GM23338 (cell line): Measurements from ENCODE around the gene USP30. TPM values are rescaled to one million over a fixed set of nuclear protein-coding genes. Genes with fewer than 3 reads are reported as not detected.
A peak's percentile ranks its signal among the peaks of the same experiment; 100 is the strongest.

Source experiments
- ATAC-seq: fragments of 200-7000 bp; cut with Tn5 transposase; 3 replicates; pipeline ENCODE4 v1.9.1; 2020
- DNase-seq: peaks from one replicate; pipeline ENCODE4 v3.0.0-alpha.2; 2015; ENCODE audit warnings: low spot score
- H2AFZ ChIP-seq: fragments of 200-600 bp; sonication (generic); 2 replicates; pipeline ENCODE4 v1.8.0; 2016; ENCODE audit warnings: antibody characterized with exemption, mild to moderate bottlenecking, moderate library complexity
- H3F3A ChIP-seq: fragments of 200-600 bp; sonication (generic); replicated peaks from 2 replicates; pipeline ENCODE4 v1.8.0; 2017; ENCODE audit warnings: antibody characterized with exemption, mixed run types, low read depth
- H3K27ac ChIP-seq: fragments of 200-600 bp; sonication (generic); 2 replicates; pipeline ENCODE4 v1.6.1; 2016; ENCODE audit warnings: low read depth
- H3K27me3 ChIP-seq: fragments of 200-600 bp; sonication (generic); 2 replicates; pipeline ENCODE4 v1.8.0; 2016; ENCODE audit warnings: mild to moderate bottlenecking, mixed run types, moderate library complexity; ENCODE audit not compliant: insufficient read depth
- H3K36me3 ChIP-seq: fragments of 200-600 bp; sonication (generic); 2 replicates; pipeline ENCODE4 v1.8.0; 2016; ENCODE audit warnings: mild to moderate bottlenecking; ENCODE audit not compliant: insufficient read depth
- H3K4me1 ChIP-seq: fragments of 200-600 bp; sonication (generic); 2 replicates; pipeline ENCODE4 v1.8.0; 2016; ENCODE audit warnings: mild to moderate bottlenecking, moderate library complexity; ENCODE audit not compliant: insufficient read depth
- H3K4me2 ChIP-seq: fragments of 200-600 bp; sonication (generic); 2 replicates; pipeline ENCODE4 v1.7.1; 2017; ENCODE audit warnings: mixed run types
- H3K4me3 ChIP-seq: fragments of 200-600 bp; sonication (generic); 2 replicates; pipeline ENCODE4 v1.6.1; 2016; ENCODE audit warnings: mixed run types
- H3K79me2 ChIP-seq: fragments of 200-600 bp; sonication (generic); replicated peaks from 2 replicates; pipeline ENCODE4 v1.8.0; 2017; ENCODE audit warnings: mild to moderate bottlenecking; ENCODE audit not compliant: insufficient read depth
- H3K9me2 ChIP-seq: fragments of 200-600 bp; sonication (generic); 2 replicates; pipeline ENCODE4 v1.8.0; 2017; ENCODE audit not compliant: insufficient read depth
- H4K20me1 ChIP-seq: fragments of 200-600 bp; sonication (generic); replicated peaks from 2 replicates; pipeline ENCODE4 v1.8.0; 2017; ENCODE audit warnings: mild to moderate bottlenecking; ENCODE audit not compliant: insufficient read depth
- H3K27ac Mint-ChIP-seq: 2 replicates; pipeline ENCODE4 v1.8.0; 2020; ENCODE audit warnings: inconsistent platforms, mild to moderate bottlenecking, moderate library complexity, mixed read lengths
- H3K27me3 Mint-ChIP-seq: 3 replicates; pipeline ENCODE4 v1.8.0; 2022; ENCODE audit warnings: low read depth, mild to moderate bottlenecking, moderate library complexity, mixed read lengths, inconsistent platforms; ENCODE audit not compliant: insufficient read depth, poor library complexity
- H3K36me3 Mint-ChIP-seq: 3 replicates; pipeline ENCODE4 v1.8.0; 2021; ENCODE audit warnings: low read depth, mild to moderate bottlenecking, inconsistent platforms, moderate library complexity, mixed read lengths
- H3K4me1 Mint-ChIP-seq: 3 replicates; pipeline ENCODE4 v1.8.0; 2020; ENCODE audit warnings: mild to moderate bottlenecking, inconsistent platforms, mixed read lengths
- H3K4me3 Mint-ChIP-seq: 3 replicates; pipeline ENCODE4 v1.8.0; 2021; ENCODE audit warnings: moderate library complexity, mild to moderate bottlenecking, inconsistent platforms, mixed read lengths
- H3K9me3 Mint-ChIP-seq: 3 replicates; pipeline ENCODE4 v1.8.0; 2020; ENCODE audit warnings: moderate library complexity, mild to moderate bottlenecking, inconsistent platforms, mixed read lengths
- CREB1 ChIP-seq: fragments of 250-450 bp; sonication (Bioruptor Pico); IDR thresholded peaks from 2 replicates; pipeline ENCODE4 v1.5.0; 2020; ENCODE audit warnings: low read depth, mild to moderate bottlenecking, moderate library complexity
- CTCF ChIP-seq, 2 experiments: fragments of 200-600 bp in 1 of 2; sonication (generic) in 1 of 2; conservative IDR thresholded peaks; 2 replicates each; pipeline versions ENCODE4 v1.5.1 to v1.6.1; 2016 to 2017; ENCODE audit warnings: antibody characterized with exemption in 2 of 2, low read depth in 2 of 2, mild to moderate bottlenecking in 2 of 2, moderate library complexity in 1 of 2
- EZH2 ChIP-seq: fragments of 200-600 bp; sonication (generic); IDR thresholded peaks from one replicate; pipeline ENCODE4 v1.8.0; 2017; ENCODE audit warnings: antibody characterized with exemption, mild to moderate bottlenecking, low read depth; ENCODE audit not compliant: unreplicated experiment
- EZH2phosphoT487 ChIP-seq: fragments of 200-600 bp; sonication (generic); IDR thresholded peaks from one replicate; pipeline ENCODE4 v1.8.1; 2018; ENCODE audit warnings: antibody characterized with exemption; ENCODE audit not compliant: unreplicated experiment
- JUNB ChIP-seq: IDR thresholded peaks from one replicate; pipeline ENCODE4 v1.6.1; 2016; ENCODE audit warnings: antibody characterized with exemption; ENCODE audit not compliant: unreplicated experiment
- POLR2AphosphoS5 ChIP-seq: IDR thresholded peaks from 2 replicates; pipeline ENCODE4 v1.6.1; 2016; ENCODE audit warnings: antibody characterized with exemption, low read depth
- ZNF114 ChIP-seq: fragments of 250-450 bp; sonication (Bioruptor Pico); IDR thresholded peaks from 2 replicates; pipeline ENCODE4 v1.5.0; 2020; ENCODE audit warnings: mild to moderate bottlenecking, moderate library complexity
- ZNF331 ChIP-seq: fragments of 250-450 bp; sonication (Bioruptor Pico); IDR thresholded peaks from 2 replicates; pipeline ENCODE4 v1.5.0; 2020; ENCODE audit warnings: low read depth, mild to moderate bottlenecking, moderate library complexity
- ZNF462 ChIP-seq: fragments of 250-450 bp; sonication (Bioruptor Pico); IDR thresholded peaks from 2 replicates; pipeline ENCODE4 v1.5.0; 2020; ENCODE audit warnings: mild to moderate bottlenecking, moderate library complexity
- polyA plus RNA-seq: library from polyadenylated mRNA; unstranded; fragments of >200 nt; fragmentation: Nextera tagmentation; extraction: Ambion mirVana; gene quantifications from 2 replicates; pipeline ENCODE4 v1.2.1, GENCODE V29; 2016
- total RNA-seq: library from RNA; depleted of rRNA; stranded (reverse); fragments of >200 nt; shearing (Covaris generic); gene quantifications from 2 replicates; pipeline ENCODE4 v1.2.3, GENCODE V29; 2014
- TF ChIP-seq, protein P1 (sequence below): IDR thresholded peaks from one replicate; pipeline ENCODE4 v1.6.1; 2018; ENCODE audit warnings: antibody characterized with exemption; ENCODE audit not compliant: unreplicated experiment

Gene USP30
- total and polyA plus RNA-seq, 2 experiments from 2014 or later, result 2.9 to 6.1 TPM

DNA sequence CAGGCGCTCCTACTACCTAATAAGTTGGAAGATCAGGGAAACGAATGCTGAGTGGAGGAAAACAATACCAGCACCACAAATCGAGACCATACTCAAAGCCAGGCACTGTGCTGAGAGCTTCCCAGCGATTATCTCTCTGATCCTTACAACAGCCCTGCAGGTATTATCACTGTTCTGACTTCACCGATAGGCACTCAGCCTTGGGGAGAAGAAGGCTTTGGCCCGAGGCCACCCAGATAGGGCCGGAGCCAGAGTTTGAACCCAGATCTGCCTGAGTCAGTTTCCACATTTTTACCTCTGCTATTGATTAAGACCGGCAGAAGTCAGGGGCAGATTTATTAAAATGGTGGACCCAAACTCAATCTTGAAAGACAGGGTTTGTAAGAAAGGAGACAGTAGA is 36.4 kb upstream of the USP30 start:
- no peak overlapping the region for H3K27ac Mint-ChIP-seq
- no peak for ATAC-seq
- no peaks in the 10 kb centered on the region for H3K36me3 Mint-ChIP-seq
- Histone ChIP-seq H3K79me2 (no peaks in the 10 kb centered on the region), H2AFZ (0 out of 2 replicates have a peak overlapping the region, but pooled peaks have one; percentile 18), H4K20me1 (no peaks in the 10 kb centered on the region), H3K27ac (no peak overlapping the region), H3K9me2 (peaks cover 3% of the 10 kb centered on the region; the same call in 1 of the 2 replicates), H3K4me1 (no peaks in the 10 kb centered on the region), H3K36me3 (no peaks in the 10 kb centered on the region), H3K27me3 (no peaks in the 10 kb centered on the region), H3F3A (no peaks in the 10 kb centered on the region), H3K4me3 (no peak overlapping the region), H3K4me2 (no peak overlapping the region)
- peaks cover 7% of the 10 kb centered on the region; the same call in 2 of the 3 replicates for H3K4me1 Mint-ChIP-seq
- no peaks in the 10 kb centered on the region for H3K9me3 Mint-ChIP-seq
- no peak for TF ChIP-seq ZNF331 (CRISPR knock-in tag)
- TF ChIP-seq EZH2, result no peak
- TF ChIP-seq ZNF114 (CRISPR knock-in tag), result no peak
- no peak for DNase-seq
- H3K4me3 Mint-ChIP-seq, result no peak overlapping the region
- H3K27me3 Mint-ChIP-seq, result no peaks in the 10 kb centered on the region

DNA sequence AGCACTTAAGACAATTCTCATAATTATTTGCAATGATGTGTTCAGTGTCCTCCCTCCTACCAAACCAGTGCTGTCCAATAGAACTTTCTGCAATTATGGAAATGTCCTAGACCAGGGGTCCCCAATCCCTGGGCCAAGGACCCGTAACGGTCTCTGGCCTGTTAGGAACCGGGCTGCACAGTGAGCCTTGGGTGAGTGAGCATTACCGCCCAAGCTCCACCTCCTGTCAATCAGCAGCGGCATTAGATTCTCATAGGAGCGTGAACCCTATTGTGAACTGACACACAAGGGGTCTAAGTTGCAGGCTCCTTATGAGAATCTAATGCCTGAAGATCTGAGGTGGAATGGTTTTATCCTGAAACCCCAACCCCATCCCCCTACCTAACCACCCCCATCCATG is 35.4 kb upstream of the USP30 start:
- Histone ChIP-seq H4K20me1 (no peaks in the 10 kb centered on the region), H2AFZ (no peak overlapping the region), H3K4me2 (no peak overlapping the region), H3K4me1 (no peaks in the 10 kb centered on the region), H3F3A (no peaks in the 10 kb centered on the region), H3K27ac (no peak overlapping the region), H3K36me3 (no peaks in the 10 kb centered on the region), H3K79me2 (no peaks in the 10 kb centered on the region), H3K9me2 (peaks cover 3% of the 10 kb centered on the region; the same call in 1 of the 2 replicates), H3K4me3 (no peak overlapping the region), H3K27me3 (peaks cover 6% of the 10 kb centered on the region; the same call in 1 of the 2 replicates)
- H3K4me3 Mint-ChIP-seq, result no peak overlapping the region
- no peak overlapping the region for H3K27ac Mint-ChIP-seq
- peaks cover 7% of the 10 kb centered on the region; the same call in 2 of the 3 replicates for H3K4me1 Mint-ChIP-seq
- H3K27me3 Mint-ChIP-seq, result no peaks in the 10 kb centered on the region
- no peak for DNase-seq
- H3K36me3 Mint-ChIP-seq, result no peaks in the 10 kb centered on the region
- H3K9me3 Mint-ChIP-seq, result no peaks in the 10 kb centered on the region
- no peak for ATAC-seq
- no peak for TF ChIP-seq POLR2AphosphoS5
- no peak for TF ChIP-seq JUNB
- TF ChIP-seq ZNF114 (CRISPR knock-in tag), result no peak
- no peak for TF ChIP-seq ZNF462
- TF ChIP-seq EZH2, result no peak
- TF ChIP-seq CREB1, result no peak
- TF ChIP-seq CTCF (conservative IDR thresholded peaks at IDR 0.05; ENCODE audit: low read depth in 2 of 2), result no peak
- TF ChIP-seq, protein P1, sequence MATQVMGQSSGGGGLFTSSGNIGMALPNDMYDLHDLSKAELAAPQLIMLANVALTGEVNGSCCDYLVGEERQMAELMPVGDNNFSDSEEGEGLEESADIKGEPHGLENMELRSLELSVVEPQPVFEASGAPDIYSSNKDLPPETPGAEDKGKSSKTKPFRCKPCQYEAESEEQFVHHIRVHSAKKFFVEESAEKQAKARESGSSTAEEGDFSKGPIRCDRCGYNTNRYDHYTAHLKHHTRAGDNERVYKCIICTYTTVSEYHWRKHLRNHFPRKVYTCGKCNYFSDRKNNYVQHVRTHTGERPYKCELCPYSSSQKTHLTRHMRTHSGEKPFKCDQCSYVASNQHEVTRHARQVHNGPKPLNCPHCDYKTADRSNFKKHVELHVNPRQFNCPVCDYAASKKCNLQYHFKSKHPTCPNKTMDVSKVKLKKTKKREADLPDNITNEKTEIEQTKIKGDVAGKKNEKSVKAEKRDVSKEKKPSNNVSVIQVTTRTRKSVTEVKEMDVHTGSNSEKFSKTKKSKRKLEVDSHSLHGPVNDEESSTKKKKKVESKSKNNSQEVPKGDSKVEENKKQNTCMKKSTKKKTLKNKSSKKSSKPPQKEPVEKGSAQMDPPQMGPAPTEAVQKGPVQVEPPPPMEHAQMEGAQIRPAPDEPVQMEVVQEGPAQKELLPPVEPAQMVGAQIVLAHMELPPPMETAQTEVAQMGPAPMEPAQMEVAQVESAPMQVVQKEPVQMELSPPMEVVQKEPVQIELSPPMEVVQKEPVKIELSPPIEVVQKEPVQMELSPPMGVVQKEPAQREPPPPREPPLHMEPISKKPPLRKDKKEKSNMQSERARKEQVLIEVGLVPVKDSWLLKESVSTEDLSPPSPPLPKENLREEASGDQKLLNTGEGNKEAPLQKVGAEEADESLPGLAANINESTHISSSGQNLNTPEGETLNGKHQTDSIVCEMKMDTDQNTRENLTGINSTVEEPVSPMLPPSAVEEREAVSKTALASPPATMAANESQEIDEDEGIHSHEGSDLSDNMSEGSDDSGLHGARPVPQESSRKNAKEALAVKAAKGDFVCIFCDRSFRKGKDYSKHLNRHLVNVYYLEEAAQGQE, result no peak
- TF ChIP-seq EZH2phosphoT487, result no peak
